Inflammatory macrophage (primary cell): Measurements from ENCODE around the gene ASCC3.

ENCODE experiments used
- DNase-seq, 2 donors: peaks; one replicate each; pipeline ENCODE4 v3.0.0-alpha.2; 2020 to 2022

The ASCC3 gene

DNA sequence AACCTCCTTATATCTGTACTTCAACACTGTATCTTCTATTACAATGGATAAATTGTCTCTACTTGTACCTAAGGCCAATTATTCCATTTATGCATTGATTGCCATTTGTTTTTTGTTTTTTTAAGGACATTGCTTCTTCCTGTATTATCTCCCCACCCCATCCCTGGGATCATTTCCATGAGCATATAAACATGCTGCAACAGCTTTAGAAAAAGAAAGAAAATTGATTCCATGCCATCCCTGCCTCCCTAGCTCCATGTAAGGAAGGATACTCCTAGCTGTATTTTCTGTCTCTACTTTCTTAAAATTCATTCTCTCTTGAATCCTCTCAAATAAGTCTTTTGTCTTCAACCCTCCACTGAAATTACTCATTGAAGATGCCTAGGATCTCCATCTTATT, 314.6 kb downstream of the ASCC3 start:
- DNase-seq = no peak

DNA sequence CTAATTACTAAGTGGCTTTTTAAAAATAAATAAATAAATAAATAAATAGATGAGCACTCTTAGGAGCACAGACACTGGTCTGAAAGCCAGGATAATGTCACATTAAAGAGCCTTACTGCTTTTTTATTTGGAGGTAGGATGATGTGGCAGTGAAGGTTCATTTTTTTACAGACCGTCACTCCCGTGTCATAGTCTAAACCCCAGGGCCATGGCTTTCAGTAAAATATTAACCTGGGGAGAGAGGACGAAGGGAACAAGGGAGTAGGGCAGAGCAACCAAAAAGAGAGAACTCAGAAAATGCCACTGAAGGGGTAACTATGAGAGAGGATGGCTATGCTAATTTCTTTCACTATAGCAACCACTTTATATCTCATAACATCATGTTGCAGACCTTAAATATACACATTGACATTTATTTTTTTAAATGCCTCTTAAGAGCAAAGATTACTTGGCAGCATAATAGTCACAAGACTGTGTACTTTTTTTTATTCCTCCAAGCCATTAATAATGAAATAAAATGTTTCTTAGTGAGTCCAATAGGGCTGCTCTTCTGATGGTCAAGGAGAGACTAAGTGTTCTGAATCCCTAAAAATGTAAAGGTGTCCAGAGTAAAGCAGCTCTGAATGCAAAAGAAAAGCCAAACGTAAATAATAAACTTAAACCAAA, 315.6 kb downstream of the ASCC3 start:
- DNase-seq = no peak

GRCh38 chr6:100559859-100560258, 321.3 kb downstream of the ASCC3 start:
- no peak for DNase-seq

GRCh38 chr6:100554228-100554627, 326.9 kb downstream of the ASCC3 start:
- DNase-seq = no peak

- DNase-seq = no peak
Measured at GRCh38 chr6:100553243-100553642, 327.9 kb downstream of the ASCC3 start.

GRCh38 chr6:100549406-100550167, 331.5 kb downstream of the ASCC3 start:
- DNase-seq = no peak

- no peak for DNase-seq
Measured at GRCh38 chr6:100538086-100538485, 343.0 kb downstream of the ASCC3 start.

DNA sequence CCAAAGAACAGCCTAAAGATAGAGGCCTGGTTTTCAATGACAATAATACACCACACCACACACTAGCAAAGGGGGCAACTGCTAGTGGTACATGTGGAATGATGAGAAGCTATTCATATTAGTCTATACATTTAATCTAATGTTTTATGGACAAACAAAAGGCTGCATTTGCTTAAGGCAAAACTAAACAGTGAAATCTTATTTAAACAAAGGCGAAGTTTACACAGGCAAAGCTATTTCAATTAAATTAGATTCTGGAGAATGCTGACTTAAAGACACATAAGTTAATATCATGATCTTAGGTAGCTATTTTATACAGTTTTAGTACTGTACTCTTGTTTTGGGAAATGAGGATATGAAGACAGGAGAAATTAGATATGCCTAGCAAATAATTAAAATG, 362.5 kb downstream of the ASCC3 start:
- no peak for DNase-seq

- DNase-seq = no peak
Measured at GRCh38 chr6:100517633-100518032, 363.5 kb downstream of the ASCC3 start.

- DNase-seq = no peak
Measured at GRCh38 chr6:100517106-100517505, 364.0 kb downstream of the ASCC3 start.

GRCh38 chr6:100514660-100515059, 366.5 kb downstream of the ASCC3 start:
- DNase-seq = no peak

- no peak for DNase-seq
Measured at GRCh38 chr6:100512203-100512862, 368.8 kb downstream of the ASCC3 start.

GRCh38 chr6:100509101-100509500, 372.0 kb downstream of the ASCC3 start:
- DNase-seq = no peak

GRCh38 chr6:100506651-100507050, 374.5 kb downstream of the ASCC3 start:
- DNase-seq = no peak

DNA sequence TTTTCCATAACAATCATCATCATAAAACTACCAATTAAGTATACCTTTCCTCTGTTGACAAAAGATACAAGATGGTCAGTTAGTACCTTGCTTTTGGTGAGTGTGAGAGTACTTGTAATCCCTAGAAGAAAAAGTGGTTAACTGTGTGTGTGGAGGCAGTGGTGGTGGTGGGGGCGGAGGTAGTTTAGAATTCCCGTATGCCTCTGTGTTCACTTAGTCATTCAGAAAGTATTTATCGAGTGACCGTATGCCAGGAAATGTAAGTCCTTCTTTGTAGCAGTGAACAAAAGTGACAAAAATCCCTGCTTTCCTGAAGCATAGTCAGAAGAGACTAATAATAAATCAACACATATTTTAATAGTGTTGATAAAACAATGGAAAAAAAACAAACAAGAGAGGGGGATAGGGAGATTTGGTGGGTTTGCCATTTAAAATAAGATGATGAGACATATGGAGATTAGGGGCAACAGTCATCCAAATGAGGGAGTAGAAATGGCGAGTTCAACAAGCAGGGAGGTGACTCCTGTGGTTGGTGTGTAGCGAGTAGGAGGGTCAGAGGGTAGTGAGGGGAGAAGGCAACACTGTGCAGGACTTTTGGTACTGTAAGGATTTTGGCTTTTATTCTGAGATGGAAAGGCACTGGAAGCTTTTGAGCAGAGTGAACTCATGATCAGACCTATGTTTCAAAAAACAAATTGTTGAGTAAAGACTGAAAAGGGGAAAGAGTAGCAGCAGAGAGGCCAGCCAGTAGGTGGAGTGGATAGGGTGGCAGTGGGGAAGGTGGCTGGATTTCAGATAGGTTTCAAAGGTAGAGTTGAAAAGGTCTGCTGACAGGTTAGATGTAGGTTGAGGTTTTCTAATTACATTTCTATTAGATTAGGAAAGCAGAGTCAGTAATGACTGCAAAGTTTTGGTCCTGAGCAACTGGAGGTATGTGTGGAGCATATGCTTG, 376.1 kb downstream of the ASCC3 start:
- no peak for DNase-seq

DNA sequence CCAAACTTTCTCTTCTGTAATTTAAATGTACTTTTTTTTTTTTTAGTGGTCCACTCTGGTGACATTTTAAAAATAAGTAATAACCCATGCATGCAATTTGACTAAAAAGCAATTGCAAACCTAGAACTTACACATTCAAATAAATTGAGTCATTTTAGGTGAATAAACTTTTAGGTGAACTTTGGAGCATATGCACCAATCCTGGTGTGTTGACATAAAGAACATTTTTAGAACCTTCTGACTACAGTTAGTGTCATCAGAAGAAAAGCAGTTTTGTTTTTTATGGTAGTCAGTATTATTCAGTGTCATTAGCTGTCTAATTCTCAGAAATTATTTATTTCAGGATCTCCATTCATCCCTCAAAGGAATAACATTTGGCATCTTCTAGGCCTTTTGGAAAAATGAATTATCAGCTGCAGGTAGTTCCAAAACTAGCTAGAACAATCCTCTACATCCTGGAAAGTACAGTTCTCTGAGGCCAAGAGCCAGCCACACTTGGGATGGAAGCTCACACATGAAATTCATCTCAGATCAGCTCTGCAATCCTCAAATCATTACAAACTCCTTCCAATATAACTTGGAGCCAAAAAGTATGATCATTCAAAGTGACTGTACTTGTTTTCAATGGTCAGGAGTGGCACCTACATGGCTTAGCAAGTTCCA, 378.0 kb downstream of the ASCC3 start:
- DNase-seq = no peak

GRCh38 chr6:100493206-100493888, 387.8 kb downstream of the ASCC3 start:
- no peak for DNase-seq

GRCh38 chr6:100491952-100492670, 389.0 kb downstream of the ASCC3 start:
- DNase-seq = no peak

- no peak for DNase-seq
Measured at GRCh38 chr6:100490065-100490464, 391.1 kb downstream of the ASCC3 start.

GRCh38 chr6:100488244-100488643, 392.9 kb downstream of the ASCC3 start:
- DNase-seq = peak; percentile 18 to 71

DNA sequence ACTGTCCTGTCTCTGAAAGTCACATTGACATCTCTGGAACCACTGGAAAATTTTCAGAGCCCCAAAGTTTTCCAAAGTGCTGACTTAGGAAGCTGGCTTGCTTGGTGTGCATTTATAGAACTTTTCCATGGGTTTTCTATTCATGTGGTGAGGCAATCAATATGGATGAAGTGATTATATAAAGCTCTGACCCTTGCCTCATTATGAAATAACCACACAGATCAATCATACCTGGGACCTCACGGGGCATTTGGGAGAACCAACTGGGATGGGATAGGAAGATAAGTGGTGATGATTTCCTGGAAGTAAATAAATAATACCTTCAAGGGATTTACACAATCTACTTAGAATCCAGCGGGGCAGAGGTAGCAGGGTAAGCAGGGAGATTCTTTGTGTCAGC, 393.5 kb downstream of the ASCC3 start:
- DNase-seq = no peak
